Measurements from ENCODE around the gene TMEM258.

GRCh38 chr11:61793829-61794204, 1.4 kb upstream of the TMEM258 start:
- TF ChIP-seq CTCF (IDR thresholded peaks at IDR 0.05; ENCODE audit: low read depth, low read length, missing input control) (no peak), SP1 (IDR thresholded peaks at IDR 0.05) (no peak)
